Transverse colon (tissue), 4 donors: Measurements from ENCODE around the gene TRIP10. TPM values are rescaled to one million over a fixed set of nuclear protein-coding genes. Genes with fewer than 3 reads are reported as not detected.

Source experiments
- DNase-seq: peaks from one replicate; pipeline ENCODE4 v3.0.0-alpha.2; 2019
- H3K27ac ChIP-seq, 4 donors: fragments of 200-600 bp; sonication (generic); 2 replicates each; pipeline ENCODE4 v1.5.1; 2016 to 2018; ENCODE audit warnings: inconsistent platforms in 4 of 4
- H3K27me3 ChIP-seq: fragments of 200-600 bp; sonication (generic); 2 replicates; pipeline ENCODE4 v1.5.1; 2017; ENCODE audit warnings: inconsistent platforms
- H3K36me3 ChIP-seq, 4 donors: fragments of 200-600 bp; sonication (generic); 2 replicates each; pipeline ENCODE4 v1.5.1; 2017 to 2019; ENCODE audit warnings: inconsistent platforms in 4 of 4
- H3K4me1 ChIP-seq, 4 donors: fragments of 200-600 bp; sonication (generic); 2 replicates each; pipeline ENCODE4 v1.5.1; 2017 to 2020; ENCODE audit warnings: inconsistent platforms in 4 of 4
- H3K4me3 ChIP-seq, 4 donors: fragments of 200-600 bp; sonication (generic); 1 replicate in 1 of 4; 2 replicates in 3 of 4; pipeline versions ENCODE4 v1.5.1 to v1.6.1; 2017 to 2019; ENCODE audit warnings: inconsistent platforms in 4 of 4
- H3K9me3 ChIP-seq, 2 donors: fragments of 200-600 bp; sonication (generic); 2 replicates each; pipeline ENCODE4 v1.5.1; 2017 to 2019; ENCODE audit warnings: inconsistent platforms in 2 of 2
- CTCF ChIP-seq, 5 experiments: fragments of 200-600 bp in 3 of 5; fragments of 450-650 bp in 2 of 5; sonication (generic) in 3 of 5; IDR thresholded peaks; 1 replicate in 2 of 5; 2 replicates in 3 of 5; pipeline ENCODE4 v1.5.1; 2016 to 2017; ENCODE audit warnings: antibody characterized with exemption in 5 of 5, inconsistent platforms in 3 of 5, mild to moderate bottlenecking in 2 of 5, moderate library complexity in 1 of 5
- EP300 ChIP-seq: sonication (generic); formaldehyde crosslinking; IDR thresholded peaks from one replicate; pipeline ENCODE4 v1.6.1; 2017; ENCODE audit warnings: antibody characterized with exemption, low read depth
- POLR2A ChIP-seq: fragments of 450-650 bp; IDR thresholded peaks from one replicate; pipeline ENCODE4 v1.6.1; 2016; ENCODE audit warnings: antibody characterized with exemption, mild to moderate bottlenecking, moderate library complexity
- POLR2AphosphoS5 ChIP-seq, 3 donors: sonication (generic); formaldehyde crosslinking; IDR thresholded peaks; one replicate each; pipeline ENCODE4 v1.6.1; 2016; ENCODE audit warnings: antibody characterized with exemption in 3 of 3
- WGBS, 2 donors: methylation state at CpG; one replicate each; pipeline ENCODE4 v1.1.5; 2018; ENCODE audit warnings: low coverage in 1 of 2; 5-methylcytosine and 5-hydroxymethylcytosine counted together
- in situ Hi-C, 4 donors: fragments of 200-750 bp; cut with MboI; loops; one replicate each; pipeline versions ENCODE4 v1.15.0 to v1.15.1; 2017; ENCODE audit warnings: low sequenced_read_pairs in 3 of 4, low pct_ligation_motif_present in 1 of 4, low pct_unique_long_range_greater_than_20kb in 1 of 4
- intact Hi-C: fragments of 100-400 bp; cut with DNase I; formaldehyde crosslinking; loops from one replicate; pipeline ENCODE4 v1.15.1; 2023; ENCODE audit warnings: low total_unique reads
- total RNA-seq, 4 donors: library from RNA; depleted of rRNA; stranded (reverse); fragments of >200 nt; gene quantifications; one replicate each; pipeline ENCODE4 v1.1.0, GENCODE V29; 2016

TRIP10 gene
- total RNA-seq, 4 donors from 2014 or later = 55.5 to 227 (median 78.8) TPM

- DNase-seq = no peak
- in situ Hi-C loops = loop anchor here in 1 of 4 donors (25.0 kb wide), 1 partner anchor 150 kb away; no protein-coding TSS in a partner anchor
- 92% methylated on average over 16 of the region's 16 CpGs; no CpG with 5 or more reads in 1 of the 2 donors for WGBS, 2 donors
- no peak overlapping the region for H3K4me3 ChIP-seq
- H3K4me1 ChIP-seq = no peaks in the 10 kb centered on the region
- intact Hi-C loops = no loop called here
- H3K27ac ChIP-seq = no peak overlapping the region
- H3K27me3 ChIP-seq = peaks cover 30% of the 10 kb centered on the region
- H3K9me3 ChIP-seq = no peaks in the 10 kb centered on the region
- TF ChIP-seq POLR2A (no peak), CTCF (IDR thresholded peaks at IDR 0.05) (no peak), EP300 (no peak), POLR2AphosphoS5 (IDR thresholded peaks at IDR 0.05) (no peak)
- H3K36me3 ChIP-seq = no peaks in the 10 kb centered on the region
These were observed 27.2 kb upstream of the TRIP10 start for GRCh38 chr19:6712231-6712630.

GRCh38 chr19:6712692-6713670 lies 26.5 kb upstream of the TRIP10 start:
- in situ Hi-C loops (loop anchor here in 1 of 4 donors (25.0 kb wide), 1 partner anchor 149 kb away; no protein-coding TSS in a partner anchor), intact Hi-C loops (no loop called here)
- H3K4me3 ChIP-seq = no peak overlapping the region
- no peak overlapping the region for H3K27ac ChIP-seq
- H3K27me3 ChIP-seq = peaks cover 25% of the 10 kb centered on the region
- H3K36me3 ChIP-seq = no peaks in the 10 kb centered on the region
- DNase-seq = no peak
- no peaks in the 10 kb centered on the region for H3K9me3 ChIP-seq
- 92 to 94% methylated on average over 7 to 20 of the region's 20 CpGs for WGBS, 2 donors
- TF ChIP-seq POLR2A = no peak
- TF ChIP-seq POLR2AphosphoS5 (IDR thresholded peaks at IDR 0.05) = no peak
- no peak for TF ChIP-seq CTCF (IDR thresholded peaks at IDR 0.05)
- no peak for TF ChIP-seq EP300
- no peaks in the 10 kb centered on the region for H3K4me1 ChIP-seq

GRCh38 chr19:6713773-6714692 lies 25.4 kb upstream of the TRIP10 start:
- no peaks in the 10 kb centered on the region for H3K9me3 ChIP-seq
- no peak for DNase-seq
- intact Hi-C loops (no loop called here), in situ Hi-C loops (loop anchor here in 1 of 4 donors (25.0 kb wide), 1 partner anchor 148 kb away; no protein-coding TSS in a partner anchor)
- peaks cover 22% of the 10 kb centered on the region for H3K27me3 ChIP-seq
- H3K36me3 ChIP-seq = no peaks in the 10 kb centered on the region
- H3K27ac ChIP-seq = no peak overlapping the region
- 63 to 64% methylated on average over 5 to 22 of the region's 24 CpGs for WGBS, 2 donors
- H3K4me1 ChIP-seq = no peaks in the 10 kb centered on the region
- no peak for TF ChIP-seq EP300
- TF ChIP-seq CTCF (IDR thresholded peaks at IDR 0.05) = no peak
- no peak for TF ChIP-seq POLR2AphosphoS5 (IDR thresholded peaks at IDR 0.05)
- no peak for TF ChIP-seq POLR2A
- H3K4me3 ChIP-seq = no peak overlapping the region
